SH-SY5Y (cell line): ENCODE measurements around the gene DRD2.

ENCODE experiments used
- GATA2 ChIP-seq: IDR thresholded peaks from 2 replicates; pipeline ENCODE4 v1.6.1; 2011; ENCODE audit warnings: mild to moderate bottlenecking, low read depth, low read length
- GATA3 ChIP-seq: IDR thresholded peaks from 2 replicates; pipeline ENCODE4 v1.6.1; 2011; ENCODE audit warnings: low read depth, mild to moderate bottlenecking, low read length, moderate library complexity

- TF ChIP-seq GATA3 = no peak
- no peak for TF ChIP-seq GATA2
Measured at GRCh38 chr11:113426686-113427085, 48.5 kb downstream of the DRD2 start.
